CD4-positive, alpha-beta T cell treated with Interleukin-2 at 100 ng/mL for 4 hours (primary cell): ENCODE data around the gene CEACAM1.
"Not testable (repeated sequence)": the region's sequence is repeated elsewhere in the genome, so short reads cannot be mapped to it uniquely, and the experiment has no call there.

Experiments used
- DNase-seq: peaks from one replicate; pipeline ENCODE4 v3.0.0-alpha.2; 2020; ENCODE audit warnings: low spot score

Gene CEACAM1

GRCh38 chr19:42548552-42548951 is 20.3 kb upstream of the CEACAM1 start:
- no peak for DNase-seq

- DNase-seq: no peak
These were observed 19.6 kb upstream of the CEACAM1 start for GRCh38 chr19:42547929-42548328.

GRCh38 chr19:42546831-42547500 is 18.7 kb upstream of the CEACAM1 start:
- no peak for DNase-seq

- no peak for DNase-seq
These were observed 15.9 kb upstream of the CEACAM1 start for GRCh38 chr19:42544146-42544545.

GRCh38 chr19:42542791-42543190 is 14.5 kb upstream of the CEACAM1 start:
- no peak for DNase-seq

GRCh38 chr19:42540071-42540553 is 11.8 kb upstream of the CEACAM1 start:
- DNase-seq: no peak

GRCh38 chr19:42538841-42539709 is 10.8 kb upstream of the CEACAM1 start:
- DNase-seq: no peak

GRCh38 chr19:42535276-42535675 is 7.0 kb upstream of the CEACAM1 start:
- not testable (repeated sequence) for DNase-seq

GRCh38 chr19:42534391-42534790 is 6.1 kb upstream of the CEACAM1 start:
- no peak for DNase-seq

GRCh38 chr19:42532891-42533290 is 4.6 kb upstream of the CEACAM1 start:
- no peak for DNase-seq

- no peak for DNase-seq
These were observed 3.0 kb upstream of the CEACAM1 start for GRCh38 chr19:42531313-42531712.

GRCh38 chr19:42529248-42529764 is 1.0 kb upstream of the CEACAM1 start:
- peak; percentile 75 for DNase-seq

- DNase-seq: no peak
These were observed 3.3 kb downstream of the CEACAM1 start for GRCh38 chr19:42524943-42525342.

GRCh38 chr19:42524250-42524649 is 4.0 kb downstream of the CEACAM1 start:
- no peak for DNase-seq

- not testable (repeated sequence) for DNase-seq
These were observed 6.0 kb downstream of the CEACAM1 start for GRCh38 chr19:42522262-42522661.

- DNase-seq: no peak
These were observed 6.8 kb downstream of the CEACAM1 start for GRCh38 chr19:42521346-42522030.

- DNase-seq: no peak
These were observed 9.2 kb downstream of the CEACAM1 start for GRCh38 chr19:42519108-42519507.

GRCh38 chr19:42516771-42517170 is 11.5 kb downstream of the CEACAM1 start:
- DNase-seq: no peak

GRCh38 chr19:42515241-42515832 is 12.9 kb downstream of the CEACAM1 start:
- DNase-seq: no peak

- no peak for DNase-seq
These were observed 13.8 kb downstream of the CEACAM1 start for GRCh38 chr19:42514449-42514848.

GRCh38 chr19:42512743-42513304 is 15.5 kb downstream of the CEACAM1 start:
- DNase-seq: no peak
